ENCODE data around the gene FAM171A2. TPM values are rescaled to one million over a fixed set of nuclear protein-coding genes. Genes with fewer than 3 reads are reported as not detected.

FAM171A2 gene
- total RNA-seq, 4 donors from 2014 or later, result 1.0 to 8.1 (median 5.2) TPM

- Histone ChIP-seq H3K9me3 (no peaks in the 10 kb centered on the region), H3K27me3 (peaks cover 0 to 15% of the 10 kb centered on the region in 2 donors), H3K36me3 (peaks cover 0 to 41% (median 7%) of the 10 kb centered on the region in 3 donors), H3K4me1 (peaks cover 0 to 35% (median 16%) of the 10 kb centered on the region in 4 donors), H3K27ac (no peak overlapping the region), H3K4me3 (no peak overlapping the region)
- TF ChIP-seq EP300 (IDR thresholded peaks at IDR 0.05), result no peak
- TF ChIP-seq CTCF (IDR thresholded peaks at IDR 0.05), result no peak
- TF ChIP-seq POLR2A (IDR thresholded peaks at IDR 0.05), result no peak
- no peak for DNase-seq (ENCODE audit: low spot score in 2 of 2)
- 85 to 87% methylated on average over 20 to 21 of the region's 21 CpGs for WGBS, 2 donors
Measured at GRCh38 chr17:44321246-44322120, 42.2 kb downstream of the FAM171A2 start.

GRCh38 chr17:44320066-44320465 lies 43.6 kb downstream of the FAM171A2 start:
- H3K27me3 ChIP-seq, result peaks cover 0 to 30% of the 10 kb centered on the region in 2 donors
- no peak overlapping the region for H3K4me3 ChIP-seq
- no peak overlapping the region for H3K27ac ChIP-seq
- 77 to 80% methylated on average over 12 to 17 of the region's 18 CpGs for WGBS, 2 donors
- peaks cover 0 to 41% (median 7%) of the 10 kb centered on the region in 3 donors for H3K36me3 ChIP-seq
- no peak for DNase-seq (ENCODE audit: low spot score in 2 of 2)
- H3K9me3 ChIP-seq, result no peaks in the 10 kb centered on the region
- peaks cover 0 to 29% (median 16%) of the 10 kb centered on the region in 4 donors for H3K4me1 ChIP-seq
- TF ChIP-seq EP300 (IDR thresholded peaks at IDR 0.05) (no peak), CTCF (IDR thresholded peaks at IDR 0.05) (no peak), POLR2A (IDR thresholded peaks at IDR 0.05) (no peak)

GRCh38 chr17:44318077-44318892 lies 45.4 kb downstream of the FAM171A2 start:
- H3K27ac ChIP-seq, result no peak overlapping the region
- H3K36me3 ChIP-seq, result peaks cover 0 to 41% (median 7%) of the 10 kb centered on the region in 3 donors
- peaks cover 0 to 25% (median 10%) of the 10 kb centered on the region in 4 donors for H3K4me1 ChIP-seq
- TF ChIP-seq POLR2A (IDR thresholded peaks at IDR 0.05), result no peak
- TF ChIP-seq CTCF (IDR thresholded peaks at IDR 0.05), result no peak
- no peak for TF ChIP-seq EP300 (IDR thresholded peaks at IDR 0.05)
- peaks cover 3 to 47% of the 10 kb centered on the region in 2 donors for H3K27me3 ChIP-seq
- WGBS, 2 donors, result 80 to 86% methylated on average over 14 to 15 of the region's 15 CpGs
- H3K9me3 ChIP-seq, result no peaks in the 10 kb centered on the region
- no peak overlapping the region for H3K4me3 ChIP-seq
- DNase-seq (ENCODE audit: low spot score in 2 of 2), result no peak

- 80 to 83% methylated on average over 6 of the region's 6 CpGs for WGBS, 2 donors
- TF ChIP-seq POLR2A (IDR thresholded peaks at IDR 0.05) (no peak), EP300 (IDR thresholded peaks at IDR 0.05) (no peak), CTCF (IDR thresholded peaks at IDR 0.05) (no peak)
Measured at GRCh38 chr17:44317545-44317944, 46.1 kb downstream of the FAM171A2 start.

More at GRCh38 chr17:44317545-44317944, 46.1 kb downstream of the FAM171A2 start:
- Histone ChIP-seq H3K4me3 (no peak overlapping the region), H3K27me3 (peaks cover 3 to 55% of the 10 kb centered on the region in 2 donors), H3K4me1 (peaks cover 0 to 18% (median 4%) of the 10 kb centered on the region in 4 donors), H3K9me3 (no peaks in the 10 kb centered on the region), H3K27ac (no peak overlapping the region), H3K36me3 (peaks cover 0 to 39% (median 7%) of the 10 kb centered on the region in 3 donors)
- no peak for DNase-seq (ENCODE audit: low spot score in 2 of 2)

All from tibial nerve (tissue), 4 donors.